Measurements from ENCODE around the gene TGM6. TPM values are rescaled to one million over a fixed set of nuclear protein-coding genes. Genes with fewer than 3 reads are reported as not detected.

Gene TGM6
- polyA plus RNA-seq, 1 donor from 2014 or later, result not detected

GRCh38 chr20:2340823-2341222, 39.9 kb upstream of the TGM6 start:
- no peak for TF ChIP-seq MXI1 (conservative IDR thresholded peaks at IDR 0.05; ENCODE audit: poor library complexity, severe bottlenecking)
- no peak for TF ChIP-seq SMC3 (conservative IDR thresholded peaks at IDR 0.05; ENCODE audit: poor library complexity)
- no peak for TF ChIP-seq RAD21 (conservative IDR thresholded peaks at IDR 0.05)
- no peak for TF ChIP-seq EZH2 (IDR thresholded peaks at IDR 0.05; ENCODE audit: borderline replicate concordance, insufficient read depth, low read length, poor library complexity, severe bottlenecking)
- TF ChIP-seq EP300 (conservative IDR thresholded peaks at IDR 0.05; ENCODE audit: poor library complexity, severe bottlenecking), result no peak
- TF ChIP-seq CTCF (IDR thresholded peaks at IDR 0.05; ENCODE audit: poor library complexity, severe bottlenecking), result no peak
- no peak for TF ChIP-seq REST (IDR thresholded peaks at IDR 0.05; ENCODE audit: borderline replicate concordance)
- TF ChIP-seq TAF1 (IDR thresholded peaks at IDR 0.05; ENCODE audit: low read depth), result no peak
- TF ChIP-seq POLR2AphosphoS5 (IDR thresholded peaks at IDR 0.05), result no peak
- Histone ChIP-seq H3K4me2 (ENCODE audit: low read length) (no peak overlapping the region), H3K79me2 (replicated peaks; ENCODE audit: insufficient read depth, low read length) (no peaks in the 10 kb centered on the region), H3K9ac (ENCODE audit: low read length) (no peak overlapping the region), H4K20me1 (ENCODE audit: insufficient read depth) (no peaks in the 10 kb centered on the region), H3K9me2 (ENCODE audit: insufficient read depth, low read length) (no peaks in the 10 kb centered on the region), H3F3A (ENCODE audit: insufficient read depth, low read length, poor library complexity, severe bottlenecking) (no peaks in the 10 kb centered on the region), H3K4me3 (ENCODE audit: low read length) (no peak overlapping the region), H3K36me3 (ENCODE audit: insufficient read depth, low read length) (no peaks in the 10 kb centered on the region), H2AFZ (ENCODE audit: low read depth, low read length) (no peak overlapping the region), H3K27ac (ENCODE audit: low read length) (no peak overlapping the region), H3K27me3 (ENCODE audit: insufficient read depth, low read depth, low read length) (no peaks in the 10 kb centered on the region), H3K9me3 (ENCODE audit: low read length) (no peaks in the 10 kb centered on the region)

- Histone ChIP-seq H3K4me3 (ENCODE audit: low read length) (no peak overlapping the region), H4K20me1 (ENCODE audit: insufficient read depth) (no peaks in the 10 kb centered on the region), H3K9ac (ENCODE audit: low read length) (no peak overlapping the region), H2AFZ (ENCODE audit: low read depth, low read length) (no peak overlapping the region), H3F3A (ENCODE audit: insufficient read depth, low read length, poor library complexity, severe bottlenecking) (no peaks in the 10 kb centered on the region), H3K9me2 (ENCODE audit: insufficient read depth, low read length) (no peaks in the 10 kb centered on the region), H3K27ac (ENCODE audit: low read length) (no peak overlapping the region), H3K27me3 (ENCODE audit: insufficient read depth, low read depth, low read length) (no peaks in the 10 kb centered on the region), H3K79me2 (replicated peaks; ENCODE audit: insufficient read depth, low read length) (no peaks in the 10 kb centered on the region), H3K4me2 (ENCODE audit: low read length) (no peak overlapping the region), H3K9me3 (ENCODE audit: low read length) (no peaks in the 10 kb centered on the region), H3K36me3 (ENCODE audit: insufficient read depth, low read length) (no peaks in the 10 kb centered on the region)
- TF ChIP-seq CTCF (IDR thresholded peaks at IDR 0.05; ENCODE audit: poor library complexity, severe bottlenecking), result no peak
- no peak for TF ChIP-seq RAD21 (conservative IDR thresholded peaks at IDR 0.05)
- no peak for TF ChIP-seq SMC3 (conservative IDR thresholded peaks at IDR 0.05; ENCODE audit: poor library complexity)
- no peak for TF ChIP-seq REST (IDR thresholded peaks at IDR 0.05; ENCODE audit: borderline replicate concordance)
- TF ChIP-seq MXI1 (conservative IDR thresholded peaks at IDR 0.05; ENCODE audit: poor library complexity, severe bottlenecking), result no peak
- no peak for TF ChIP-seq TAF1 (IDR thresholded peaks at IDR 0.05; ENCODE audit: low read depth)
Observed at GRCh38 chr20:2341336-2341735, 39.4 kb upstream of the TGM6 start.
